Keratinocyte (primary cell): ENCODE data around the gene CDS1.

Experiments
- EZH2 ChIP-seq: IDR thresholded peaks from one replicate; pipeline ENCODE4 v1.6.1; 2012; ENCODE audit warnings: inconsistent platforms, mild to moderate bottlenecking, low read length, moderate library complexity
- TF ChIP-seq, protein P1 (sequence below), 3 experiments: IDR thresholded peaks in 1 of 3; conservative IDR thresholded peaks in 1 of 3; optimal IDR thresholded peaks in 1 of 3; 2 replicates in 2 of 3; 3 replicates in 1 of 3; pipeline versions ENCODE3 to v1.5.1; 2011; ENCODE audit warnings: low read length in 3 of 3, mild to moderate bottlenecking in 3 of 3, moderate library complexity in 2 of 3, control low read depth in 1 of 3, inconsistent platforms in 1 of 3; ENCODE audit not compliant: insufficient read depth in 2 of 3; ENCODE audit errors: extremely low read depth in 1 of 3

DNA sequence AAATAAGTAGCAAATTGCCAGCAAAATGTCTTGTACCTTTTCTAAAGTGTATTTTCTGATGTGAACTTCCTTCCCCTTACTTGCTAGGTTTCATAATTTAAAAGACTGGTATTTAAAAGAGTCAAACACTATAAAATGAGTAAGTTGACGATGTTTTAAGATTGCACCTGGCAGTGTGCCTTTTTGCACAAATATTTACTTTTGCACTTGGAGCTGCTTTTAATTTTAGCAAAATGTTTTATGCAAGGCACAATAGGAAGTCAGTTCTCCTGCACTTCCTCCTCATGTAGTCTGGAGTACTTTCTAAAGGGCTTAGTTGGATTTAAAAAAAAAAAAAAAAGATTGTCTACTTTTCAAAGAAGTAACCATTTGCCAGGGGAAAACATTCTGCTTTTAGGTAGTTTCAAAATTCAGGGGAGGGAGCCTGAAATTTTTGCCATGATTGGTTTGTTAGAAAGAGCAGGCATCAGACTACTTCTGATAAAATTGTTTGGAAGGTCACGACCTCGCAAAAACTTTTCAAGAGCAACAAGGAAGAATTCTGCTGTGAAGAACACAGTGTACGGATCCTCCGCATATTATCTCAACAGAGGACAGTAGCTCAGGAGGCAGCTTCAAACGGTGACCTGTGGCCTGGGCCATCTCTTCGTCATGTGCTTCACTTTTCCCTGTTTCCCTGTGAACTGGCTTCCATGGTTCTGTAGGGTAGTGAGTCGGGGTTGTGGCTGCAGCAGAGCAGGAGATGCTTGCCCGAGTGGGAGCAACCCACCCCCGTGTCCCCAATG, 66.1 kb downstream of the CDS1 start:
- TF ChIP-seq, protein P1, sequence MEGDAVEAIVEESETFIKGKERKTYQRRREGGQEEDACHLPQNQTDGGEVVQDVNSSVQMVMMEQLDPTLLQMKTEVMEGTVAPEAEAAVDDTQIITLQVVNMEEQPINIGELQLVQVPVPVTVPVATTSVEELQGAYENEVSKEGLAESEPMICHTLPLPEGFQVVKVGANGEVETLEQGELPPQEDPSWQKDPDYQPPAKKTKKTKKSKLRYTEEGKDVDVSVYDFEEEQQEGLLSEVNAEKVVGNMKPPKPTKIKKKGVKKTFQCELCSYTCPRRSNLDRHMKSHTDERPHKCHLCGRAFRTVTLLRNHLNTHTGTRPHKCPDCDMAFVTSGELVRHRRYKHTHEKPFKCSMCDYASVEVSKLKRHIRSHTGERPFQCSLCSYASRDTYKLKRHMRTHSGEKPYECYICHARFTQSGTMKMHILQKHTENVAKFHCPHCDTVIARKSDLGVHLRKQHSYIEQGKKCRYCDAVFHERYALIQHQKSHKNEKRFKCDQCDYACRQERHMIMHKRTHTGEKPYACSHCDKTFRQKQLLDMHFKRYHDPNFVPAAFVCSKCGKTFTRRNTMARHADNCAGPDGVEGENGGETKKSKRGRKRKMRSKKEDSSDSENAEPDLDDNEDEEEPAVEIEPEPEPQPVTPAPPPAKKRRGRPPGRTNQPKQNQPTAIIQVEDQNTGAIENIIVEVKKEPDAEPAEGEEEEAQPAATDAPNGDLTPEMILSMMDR (optimal IDR thresholded peaks at IDR 0.05 in 1 of 3, IDR thresholded peaks at IDR 0.05 in 1 of 3, conservative IDR thresholded peaks at IDR 0.05 in 1 of 3; ENCODE audit: extremely low read depth in 1 of 3, insufficient read depth in 2 of 3, low read length in 3 of 3) = no peak
- no peak for TF ChIP-seq EZH2
